Mammary epithelial cell (primary cell): ENCODE data around the gene EDC4.

Experiments used
- EZH2 ChIP-seq: IDR thresholded peaks from 2 replicates; pipeline ENCODE4 v1.6.1; 2012; ENCODE audit warnings: low read length, inconsistent platforms, borderline replicate concordance
- TF ChIP-seq, protein P1 (sequence below), 2 donors: IDR thresholded peaks in 1 of 2; conservative IDR thresholded peaks in 1 of 2; 2 replicates each; pipeline ENCODE4 v1.5.1; 2011 to 2012; ENCODE audit warnings: inconsistent platforms in 2 of 2, low read length in 2 of 2, mild to moderate bottlenecking in 2 of 2, control low read depth in 1 of 2, low read depth in 1 of 2; ENCODE audit not compliant: insufficient read depth in 1 of 2; ENCODE audit errors: extremely low read depth in 1 of 2

- TF ChIP-seq, protein P1, sequence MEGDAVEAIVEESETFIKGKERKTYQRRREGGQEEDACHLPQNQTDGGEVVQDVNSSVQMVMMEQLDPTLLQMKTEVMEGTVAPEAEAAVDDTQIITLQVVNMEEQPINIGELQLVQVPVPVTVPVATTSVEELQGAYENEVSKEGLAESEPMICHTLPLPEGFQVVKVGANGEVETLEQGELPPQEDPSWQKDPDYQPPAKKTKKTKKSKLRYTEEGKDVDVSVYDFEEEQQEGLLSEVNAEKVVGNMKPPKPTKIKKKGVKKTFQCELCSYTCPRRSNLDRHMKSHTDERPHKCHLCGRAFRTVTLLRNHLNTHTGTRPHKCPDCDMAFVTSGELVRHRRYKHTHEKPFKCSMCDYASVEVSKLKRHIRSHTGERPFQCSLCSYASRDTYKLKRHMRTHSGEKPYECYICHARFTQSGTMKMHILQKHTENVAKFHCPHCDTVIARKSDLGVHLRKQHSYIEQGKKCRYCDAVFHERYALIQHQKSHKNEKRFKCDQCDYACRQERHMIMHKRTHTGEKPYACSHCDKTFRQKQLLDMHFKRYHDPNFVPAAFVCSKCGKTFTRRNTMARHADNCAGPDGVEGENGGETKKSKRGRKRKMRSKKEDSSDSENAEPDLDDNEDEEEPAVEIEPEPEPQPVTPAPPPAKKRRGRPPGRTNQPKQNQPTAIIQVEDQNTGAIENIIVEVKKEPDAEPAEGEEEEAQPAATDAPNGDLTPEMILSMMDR (conservative IDR thresholded peaks at IDR 0.05 in 1 of 2, IDR thresholded peaks at IDR 0.05 in 1 of 2; ENCODE audit: extremely low read depth in 1 of 2, insufficient read depth in 1 of 2, low read depth in 1 of 2, low read length in 2 of 2) = no peak
- no peak for TF ChIP-seq EZH2
Observed at GRCh38 chr16:67834242-67834614, 38.6 kb upstream of the EDC4 start.
